ENCODE measurements around the gene ASPSCR1. TPM values are rescaled to one million over a fixed set of nuclear protein-coding genes. Genes with fewer than 3 reads are reported as not detected.
A peak's percentile ranks its signal among the peaks of the same experiment; 100 is the strongest.

Gene ASPSCR1
- total and polyA plus RNA-seq, 2 of the 4 experiments (the other 2 are of a cell fraction): 7.2 to 17.2 TPM

DNA sequence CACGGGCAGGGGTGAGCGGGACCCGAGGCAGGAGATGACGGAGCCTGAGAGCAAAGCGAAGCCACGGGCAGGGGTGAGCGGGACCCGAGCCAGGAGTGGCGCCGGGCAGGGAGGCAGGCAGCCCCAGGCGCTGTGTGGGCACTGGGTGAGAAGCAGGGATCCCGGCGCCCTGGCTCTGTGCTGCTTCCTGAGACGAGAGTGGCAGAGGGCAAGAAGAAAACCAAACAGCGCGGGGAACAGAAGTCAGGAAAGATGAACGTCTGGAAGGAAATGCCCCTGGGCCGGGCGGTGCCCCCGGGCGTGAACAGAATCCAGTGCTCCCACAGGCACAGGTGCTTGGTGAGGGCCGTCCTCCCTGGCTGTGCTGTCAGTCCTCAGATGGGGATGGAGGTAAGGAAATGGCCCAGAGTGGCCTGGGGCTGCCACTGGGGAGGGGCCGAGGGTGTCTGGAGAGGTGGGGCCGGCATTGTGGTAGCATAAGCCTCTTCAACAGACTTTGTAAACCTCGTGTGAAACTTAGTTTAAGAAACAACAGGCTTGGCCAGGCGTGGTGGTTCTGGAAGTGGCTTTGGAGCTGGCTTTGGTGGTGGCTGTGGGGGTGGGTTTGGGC is 9.8 kb downstream of the ASPSCR1 start:
- intact Hi-C loops (cut with micrococcal nuclease) (no loop called here), in situ Hi-C loops (cut with MboI; ENCODE audit: low sequenced_read_pairs) (no loop called here), dilution Hi-C loops (cut with HindIII; ENCODE audit: low sequenced_read_pairs, unreplicated experiment) (no loop called here)
- Histone ChIP-seq H3K4me3 (ENCODE audit: insufficient read depth, low read depth, low read length) (no peak overlapping the region), H3K4me1 (ENCODE audit: control insufficient read depth, insufficient read depth, low read length) (peaks cover 9% of the 10 kb centered on the region), H3K18ac (ENCODE audit: low read depth, low read length) (no peak overlapping the region), H2BK20ac (ENCODE audit: low read depth, low read length) (no peak overlapping the region), H2AK9ac (replicated peaks; ENCODE audit: low read depth, low read length, poor library complexity) (peak overlapping the region; percentile 61), H2BK15ac (ENCODE audit: low read depth, low read length) (no peak overlapping the region), H2BK120ac (ENCODE audit: low read depth, low read length) (no peak overlapping the region), H3K9ac (ENCODE audit: low read depth, low read length) (no peak overlapping the region), H4K20me1 (ENCODE audit: insufficient read depth, low read length) (peaks cover 6% of the 10 kb centered on the region), H3K56ac (ENCODE audit: extremely low read depth, insufficient read depth, low read length) (no peak overlapping the region), H4K91ac (ENCODE audit: insufficient read depth, low read depth, low read length) (no peak overlapping the region), H4K5ac (ENCODE audit: low read depth, low read length) (no peak overlapping the region), H3K14ac (replicated peaks; ENCODE audit: low read depth, low read length) (no peak overlapping the region), H2BK5ac (ENCODE audit: low read depth, low read length, poor library complexity, severe bottlenecking) (no peak overlapping the region), H3K36me3 (ENCODE audit: control insufficient read depth, insufficient read depth, low read length) (peaks cover 35% of the 10 kb centered on the region), H3K27me3 (ENCODE audit: control insufficient read depth, insufficient read depth, low read length) (no peaks in the 10 kb centered on the region), H3K23ac (ENCODE audit: low read depth, low read length) (no peak overlapping the region), H3K4me2 (ENCODE audit: low read depth, low read length) (no peak overlapping the region), H2AK5ac (ENCODE audit: low read depth, low read length) (no peak overlapping the region), H4K8ac (ENCODE audit: low read depth in 2 of 2, low read length in 2 of 2) (no peak overlapping the region), H3K9me1 (ENCODE audit: insufficient read depth, low read length) (no peaks in the 10 kb centered on the region), H3K9me3 (ENCODE audit: control insufficient read depth, insufficient read depth, low read length) (no peaks in the 10 kb centered on the region), H2AFZ (replicated peaks; ENCODE audit: low read length, poor library complexity) (no peak overlapping the region), H3K4ac (ENCODE audit: low read depth, low read length) (no peak overlapping the region), H3K27ac (ENCODE audit: insufficient read depth, low read length) (no peak overlapping the region), H3K79me1 (ENCODE audit: low read depth in 1 of 2, low read length in 2 of 2) (peaks cover 1 to 23% of the 10 kb centered on the region in 2 experiments; a peak in 3 of 4 replicates)
- ChIA-PET CTCF (no interaction called here), POLR2A (ENCODE audit: unreplicated experiment) (no interaction called here)
- TF ChIP-seq, protein P1, sequence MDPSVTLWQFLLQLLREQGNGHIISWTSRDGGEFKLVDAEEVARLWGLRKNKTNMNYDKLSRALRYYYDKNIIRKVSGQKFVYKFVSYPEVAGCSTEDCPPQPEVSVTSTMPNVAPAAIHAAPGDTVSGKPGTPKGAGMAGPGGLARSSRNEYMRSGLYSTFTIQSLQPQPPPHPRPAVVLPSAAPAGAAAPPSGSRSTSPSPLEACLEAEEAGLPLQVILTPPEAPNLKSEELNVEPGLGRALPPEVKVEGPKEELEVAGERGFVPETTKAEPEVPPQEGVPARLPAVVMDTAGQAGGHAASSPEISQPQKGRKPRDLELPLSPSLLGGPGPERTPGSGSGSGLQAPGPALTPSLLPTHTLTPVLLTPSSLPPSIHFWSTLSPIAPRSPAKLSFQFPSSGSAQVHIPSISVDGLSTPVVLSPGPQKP (IDR thresholded peaks at IDR 0.05; ENCODE audit: borderline replicate concordance, low read depth, low read length): no peak
- TF ChIP-seq NFE2L2 (IDR thresholded peaks at IDR 0.05; ENCODE audit: low read depth, low read length): no peak
- no peak for TF ChIP-seq BHLHE40 (IDR thresholded peaks at IDR 0.05; ENCODE audit: low read depth, low read length)
- TF ChIP-seq RFX5 (IDR thresholded peaks at IDR 0.05; ENCODE audit: low read depth, low read length): no peak
- TF ChIP-seq SMC3 (IDR thresholded peaks at IDR 0.05; ENCODE audit: low read depth, low read length): no peak
- no peak for TF ChIP-seq CHD1 (IDR thresholded peaks at IDR 0.05; ENCODE audit: low read depth, low read length)
- no peak for TF ChIP-seq MXI1 (IDR thresholded peaks at IDR 0.05; ENCODE audit: borderline replicate concordance, low read depth, low read length)
- no peak for TF ChIP-seq FOS (IDR thresholded peaks at IDR 0.05; ENCODE audit: low read depth, low read length)
- TF ChIP-seq, protein P2, sequence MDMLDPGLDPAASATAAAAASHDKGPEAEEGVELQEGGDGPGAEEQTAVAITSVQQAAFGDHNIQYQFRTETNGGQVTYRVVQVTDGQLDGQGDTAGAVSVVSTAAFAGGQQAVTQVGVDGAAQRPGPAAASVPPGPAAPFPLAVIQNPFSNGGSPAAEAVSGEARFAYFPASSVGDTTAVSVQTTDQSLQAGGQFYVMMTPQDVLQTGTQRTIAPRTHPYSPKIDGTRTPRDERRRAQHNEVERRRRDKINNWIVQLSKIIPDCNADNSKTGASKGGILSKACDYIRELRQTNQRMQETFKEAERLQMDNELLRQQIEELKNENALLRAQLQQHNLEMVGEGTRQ (IDR thresholded peaks at IDR 0.05; ENCODE audit: low read depth, low read length): no peak
- no peak for TF ChIP-seq CEBPB (IDR thresholded peaks at IDR 0.05; ENCODE audit: low read depth, low read length)
- no peak for TF ChIP-seq RCOR1 (IDR thresholded peaks at IDR 0.05; ENCODE audit: insufficient replicate concordance, low read length)
- TF ChIP-seq RAD21 (IDR thresholded peaks at IDR 0.05; ENCODE audit: low read length): no peak
- TF ChIP-seq, protein P3, sequence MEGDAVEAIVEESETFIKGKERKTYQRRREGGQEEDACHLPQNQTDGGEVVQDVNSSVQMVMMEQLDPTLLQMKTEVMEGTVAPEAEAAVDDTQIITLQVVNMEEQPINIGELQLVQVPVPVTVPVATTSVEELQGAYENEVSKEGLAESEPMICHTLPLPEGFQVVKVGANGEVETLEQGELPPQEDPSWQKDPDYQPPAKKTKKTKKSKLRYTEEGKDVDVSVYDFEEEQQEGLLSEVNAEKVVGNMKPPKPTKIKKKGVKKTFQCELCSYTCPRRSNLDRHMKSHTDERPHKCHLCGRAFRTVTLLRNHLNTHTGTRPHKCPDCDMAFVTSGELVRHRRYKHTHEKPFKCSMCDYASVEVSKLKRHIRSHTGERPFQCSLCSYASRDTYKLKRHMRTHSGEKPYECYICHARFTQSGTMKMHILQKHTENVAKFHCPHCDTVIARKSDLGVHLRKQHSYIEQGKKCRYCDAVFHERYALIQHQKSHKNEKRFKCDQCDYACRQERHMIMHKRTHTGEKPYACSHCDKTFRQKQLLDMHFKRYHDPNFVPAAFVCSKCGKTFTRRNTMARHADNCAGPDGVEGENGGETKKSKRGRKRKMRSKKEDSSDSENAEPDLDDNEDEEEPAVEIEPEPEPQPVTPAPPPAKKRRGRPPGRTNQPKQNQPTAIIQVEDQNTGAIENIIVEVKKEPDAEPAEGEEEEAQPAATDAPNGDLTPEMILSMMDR (conservative IDR thresholded peaks at IDR 0.05; ENCODE audit: low read depth, low read length): no peak
- TF ChIP-seq POLR2A (IDR thresholded peaks at IDR 0.05; ENCODE audit: low read depth, low read length): no peak
- no peak for TF ChIP-seq MAZ (IDR thresholded peaks at IDR 0.05; ENCODE audit: borderline replicate concordance, low read depth, low read length)
- no peak for TF ChIP-seq MAFK (IDR thresholded peaks at IDR 0.05; ENCODE audit: low read depth, low read length)
- BruUV-seq (replicated peaks): no TSS peak
- WGBS, 2 experiments (ENCODE audit: extremely low coverage in 2 of 2, insufficient read length in 1 of 2): 98% methylated on average over 7 of the region's 26 CpGs; no CpG with 5 or more reads in 1 of the 2 experiments
- DNase-seq (no peak), ATAC-seq (ENCODE audit: low read depth) (no peak)
